Measurements from ENCODE around the gene G2E3. TPM values are rescaled to one million over a fixed set of nuclear protein-coding genes. Genes with fewer than 3 reads are reported as not detected.
"Not testable (repeated sequence)": the region's sequence is repeated elsewhere in the genome, so short reads cannot be mapped to it uniquely, and the experiment has no call there.

G2E3 gene
- total RNA-seq, 2 donors from 2014 or later = 10.3 to 11.9 TPM

DNA sequence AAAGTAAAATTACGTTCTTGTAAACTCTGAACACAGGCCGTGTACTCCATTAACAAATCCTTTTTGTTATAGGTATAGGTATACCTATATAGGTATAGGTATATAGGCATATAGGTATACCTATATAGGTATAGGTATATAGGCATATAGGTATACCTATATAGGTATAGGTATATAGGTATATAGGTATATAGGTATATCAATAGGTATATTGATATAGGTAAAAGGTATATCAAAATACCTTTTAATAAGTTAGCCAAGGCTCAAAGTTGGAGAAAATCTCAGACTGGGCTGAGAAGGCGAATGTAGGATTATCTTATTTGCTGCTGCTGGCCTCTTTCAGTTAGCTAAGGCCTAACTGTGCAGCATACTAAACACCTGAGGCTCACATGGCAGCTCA lies 66.6 kb downstream of the G2E3 start:
- H3K27ac ChIP-seq = no peak overlapping the region
- no peaks in the 10 kb centered on the region for H3K9me3 ChIP-seq
- TF ChIP-seq, protein P1, sequence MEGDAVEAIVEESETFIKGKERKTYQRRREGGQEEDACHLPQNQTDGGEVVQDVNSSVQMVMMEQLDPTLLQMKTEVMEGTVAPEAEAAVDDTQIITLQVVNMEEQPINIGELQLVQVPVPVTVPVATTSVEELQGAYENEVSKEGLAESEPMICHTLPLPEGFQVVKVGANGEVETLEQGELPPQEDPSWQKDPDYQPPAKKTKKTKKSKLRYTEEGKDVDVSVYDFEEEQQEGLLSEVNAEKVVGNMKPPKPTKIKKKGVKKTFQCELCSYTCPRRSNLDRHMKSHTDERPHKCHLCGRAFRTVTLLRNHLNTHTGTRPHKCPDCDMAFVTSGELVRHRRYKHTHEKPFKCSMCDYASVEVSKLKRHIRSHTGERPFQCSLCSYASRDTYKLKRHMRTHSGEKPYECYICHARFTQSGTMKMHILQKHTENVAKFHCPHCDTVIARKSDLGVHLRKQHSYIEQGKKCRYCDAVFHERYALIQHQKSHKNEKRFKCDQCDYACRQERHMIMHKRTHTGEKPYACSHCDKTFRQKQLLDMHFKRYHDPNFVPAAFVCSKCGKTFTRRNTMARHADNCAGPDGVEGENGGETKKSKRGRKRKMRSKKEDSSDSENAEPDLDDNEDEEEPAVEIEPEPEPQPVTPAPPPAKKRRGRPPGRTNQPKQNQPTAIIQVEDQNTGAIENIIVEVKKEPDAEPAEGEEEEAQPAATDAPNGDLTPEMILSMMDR (IDR thresholded peaks at IDR 0.05) = no peak
- ATAC-seq (ENCODE audit: insufficient number of reproducible peaks, low FRiP score, low read depth) (no peak), DNase-seq (ENCODE audit: low spot score) (no peak)
- peaks cover 16 to 31% of the 10 kb centered on the region in 2 donors for H3K4me1 ChIP-seq (ENCODE audit: control insufficient read depth in 1 of 2, low read depth in 2 of 2)
- no peaks in the 10 kb centered on the region for H3K27me3 ChIP-seq (replicated peaks; ENCODE audit: insufficient read depth)
- H3K36me3 ChIP-seq = peaks cover 3% of the 10 kb centered on the region
- H3K4me3 ChIP-seq = no peak overlapping the region

DNA sequence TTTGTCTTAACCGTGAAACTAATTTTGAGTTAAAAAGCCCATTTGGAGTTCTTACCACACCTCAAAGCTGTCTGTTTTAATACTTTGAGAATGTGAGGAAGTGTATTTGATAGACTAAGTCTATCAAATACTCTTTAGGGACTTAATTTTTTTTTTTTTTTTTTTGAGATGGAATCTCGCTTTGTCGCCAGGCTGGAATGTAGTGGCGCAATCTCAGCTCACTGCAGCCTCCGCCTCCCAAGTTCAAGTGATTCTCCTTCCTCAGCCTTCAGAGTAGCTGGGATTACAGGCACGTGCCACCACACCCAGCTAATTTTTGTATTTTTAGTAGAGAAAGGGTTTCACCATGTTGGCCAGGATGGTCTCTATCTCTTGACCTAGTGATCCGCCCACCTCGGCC lies 70.5 kb downstream of the G2E3 start:
- not testable (repeated sequence) for ATAC-seq (ENCODE audit: insufficient number of reproducible peaks, low FRiP score, low read depth); H3K36me3 ChIP-seq; H3K27me3 ChIP-seq (replicated peaks; ENCODE audit: insufficient read depth); H3K9me3 ChIP-seq; DNase-seq (ENCODE audit: low spot score); H3K27ac ChIP-seq; H3K4me3 ChIP-seq
- peaks cover 5 to 13% of the 10 kb centered on the region in 2 donors for H3K4me1 ChIP-seq (ENCODE audit: control insufficient read depth in 1 of 2, low read depth in 2 of 2)

DNA sequence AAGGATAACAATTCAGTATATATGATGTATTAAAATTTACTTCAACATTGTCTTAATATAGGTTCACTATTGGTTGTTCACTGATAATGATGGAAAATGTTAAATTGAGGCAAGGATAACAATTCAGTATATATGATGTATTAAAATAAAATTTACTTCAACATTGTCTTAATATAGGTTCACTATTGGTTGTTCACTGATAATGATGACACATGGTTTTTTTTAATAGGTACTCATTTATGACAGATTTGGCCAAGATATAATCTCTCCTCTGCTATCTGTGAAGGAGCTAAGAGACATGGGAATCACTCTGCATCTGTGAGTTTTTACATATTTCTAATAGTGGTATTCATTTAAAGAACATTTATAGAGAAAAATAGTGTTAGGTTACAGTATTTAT lies 71.3 kb downstream of the G2E3 start:
- Histone ChIP-seq H3K4me1 (ENCODE audit: control insufficient read depth in 1 of 2, low read depth in 2 of 2) (peaks cover 0 to 10% of the 10 kb centered on the region in 2 donors), H3K27me3 (replicated peaks; ENCODE audit: insufficient read depth) (no peaks in the 10 kb centered on the region), H3K27ac (no peak overlapping the region), H3K9me3 (no peaks in the 10 kb centered on the region), H3K36me3 (peaks cover 16% of the 10 kb centered on the region), H3K4me3 (no peak overlapping the region)
- DNase-seq (ENCODE audit: low spot score) = no peak
- ATAC-seq (ENCODE audit: insufficient number of reproducible peaks, low FRiP score, low read depth) = no peak
- TF ChIP-seq, protein P1 (IDR thresholded peaks at IDR 0.05) = no peak

DNA sequence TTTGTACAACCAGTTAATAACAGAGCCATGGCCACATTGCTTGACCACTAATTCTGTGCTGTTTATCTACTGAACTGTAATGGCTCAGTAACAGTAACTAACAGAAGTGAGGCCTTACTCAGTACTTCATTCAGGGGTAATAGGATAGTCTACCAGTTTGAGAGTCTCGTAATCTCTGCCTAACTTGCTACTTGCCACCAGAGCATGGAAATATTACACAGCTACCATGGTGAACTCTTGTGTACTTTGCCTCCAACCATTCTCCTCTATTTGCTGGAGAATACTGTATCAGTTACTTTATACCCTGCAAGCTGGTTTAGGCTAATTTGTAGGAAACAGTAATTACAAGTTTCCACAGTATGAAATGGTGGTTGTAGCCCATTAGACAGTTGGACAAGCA lies 73.8 kb downstream of the G2E3 start:
- peaks cover 16% of the 10 kb centered on the region for H3K36me3 ChIP-seq

DNA sequence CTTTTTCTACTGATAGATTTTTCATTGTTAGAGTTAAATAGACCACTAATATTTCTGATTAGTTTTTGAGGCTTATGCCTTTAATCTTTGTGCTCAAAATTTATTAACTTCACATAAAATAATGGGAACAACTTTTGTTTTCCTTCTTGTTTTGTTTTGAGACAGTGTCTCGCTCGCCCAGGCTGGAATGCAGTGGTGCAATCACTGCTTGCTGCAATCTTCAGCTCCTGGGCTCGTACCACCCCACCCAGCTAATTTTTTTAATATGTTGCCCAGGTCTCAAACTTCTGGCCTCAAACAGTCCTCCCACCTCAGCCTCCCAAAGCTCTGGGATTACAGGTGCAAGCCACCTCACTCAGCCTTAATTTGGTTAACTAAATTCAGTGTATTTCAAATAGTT lies 80.0 kb downstream of the G2E3 start:
- DNase-seq (ENCODE audit: low spot score) (no peak), ATAC-seq (ENCODE audit: insufficient number of reproducible peaks, low FRiP score, low read depth) (no peak)
- no peaks in the 10 kb centered on the region for H3K9me3 ChIP-seq
- no peaks in the 10 kb centered on the region for H3K4me1 ChIP-seq (ENCODE audit: control insufficient read depth in 1 of 2, low read depth in 2 of 2)
- H3K27ac ChIP-seq = no peak overlapping the region
- TF ChIP-seq, protein P1 (IDR thresholded peaks at IDR 0.05) = no peak
- H3K36me3 ChIP-seq = peaks cover 12% of the 10 kb centered on the region
- no peak overlapping the region for H3K4me3 ChIP-seq
- no peaks in the 10 kb centered on the region for H3K27me3 ChIP-seq (replicated peaks; ENCODE audit: insufficient read depth)

More for the DNA sequence above, 73.8 kb downstream of the G2E3 start:
- H3K27me3 ChIP-seq (replicated peaks; ENCODE audit: insufficient read depth) = no peaks in the 10 kb centered on the region
- ATAC-seq (ENCODE audit: insufficient number of reproducible peaks, low FRiP score, low read depth) (no peak), DNase-seq (ENCODE audit: low spot score) (no peak)
- TF ChIP-seq, protein P1 (IDR thresholded peaks at IDR 0.05) = no peak
- H3K4me1 ChIP-seq (ENCODE audit: control insufficient read depth in 1 of 2, low read depth in 2 of 2) = no peaks in the 10 kb centered on the region
- no peaks in the 10 kb centered on the region for H3K9me3 ChIP-seq
- H3K27ac ChIP-seq = no peak overlapping the region
- no peak overlapping the region for H3K4me3 ChIP-seq

DNA sequence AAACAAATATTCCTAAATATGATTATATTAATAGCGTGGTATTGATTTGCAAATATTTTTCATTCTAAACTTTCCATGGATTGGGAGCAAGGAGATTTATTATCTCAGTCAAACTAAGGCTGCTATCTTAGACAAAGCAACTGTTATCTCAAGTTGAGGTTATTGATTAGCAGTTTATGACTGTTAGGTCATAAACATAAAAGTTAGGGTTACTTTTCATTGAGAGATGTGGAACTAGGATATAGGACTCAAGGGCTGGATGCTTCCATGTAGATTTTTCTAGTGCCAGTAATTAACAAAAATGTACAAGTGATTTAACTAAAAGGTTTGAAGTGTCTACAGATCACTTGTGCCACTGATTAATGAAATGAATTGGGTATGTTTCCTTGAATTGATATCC lies 82.2 kb downstream of the G2E3 start:
- peaks cover 16% of the 10 kb centered on the region for H3K36me3 ChIP-seq
- TF ChIP-seq, protein P1 (IDR thresholded peaks at IDR 0.05) = no peak
- H3K27ac ChIP-seq = no peak overlapping the region
- no peaks in the 10 kb centered on the region for H3K9me3 ChIP-seq
- no peaks in the 10 kb centered on the region for H3K27me3 ChIP-seq (replicated peaks; ENCODE audit: insufficient read depth)
- DNase-seq (ENCODE audit: low spot score) = no peak
- H3K4me1 ChIP-seq (ENCODE audit: control insufficient read depth in 1 of 2, low read depth in 2 of 2) = no peaks in the 10 kb centered on the region
- ATAC-seq (ENCODE audit: insufficient number of reproducible peaks, low FRiP score, low read depth) = no peak
- H3K4me3 ChIP-seq = no peak overlapping the region

DNA sequence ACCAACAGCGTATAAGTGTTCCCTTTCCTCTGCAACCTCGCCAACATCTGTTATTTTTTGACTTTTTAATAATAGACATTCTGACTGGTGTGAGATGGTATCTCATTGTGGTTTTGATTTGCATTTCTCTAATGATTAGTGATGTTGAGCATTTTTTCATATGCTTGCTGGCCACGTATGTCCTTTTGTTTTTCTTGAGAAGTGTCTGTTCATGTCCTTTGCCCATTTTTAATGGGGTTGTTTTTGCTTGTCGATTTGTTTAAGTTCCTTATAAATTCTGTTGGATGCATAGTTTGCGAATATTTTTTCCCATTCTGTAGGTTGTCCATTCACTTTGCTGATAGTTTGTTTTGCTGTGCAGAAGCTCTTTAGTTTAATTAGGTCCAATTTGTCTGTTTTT lies 85.5 kb downstream of the G2E3 start:
- not testable (repeated sequence) for H3K27me3 ChIP-seq (replicated peaks; ENCODE audit: insufficient read depth); ATAC-seq (ENCODE audit: insufficient number of reproducible peaks, low FRiP score, low read depth)
- peaks cover 18% of the 10 kb centered on the region for H3K36me3 ChIP-seq

More for the DNA sequence above, 85.5 kb downstream of the G2E3 start:
- not testable (repeated sequence) for DNase-seq (ENCODE audit: low spot score); H3K27ac ChIP-seq; H3K9me3 ChIP-seq; H3K4me3 ChIP-seq; H3K4me1 ChIP-seq (ENCODE audit: control insufficient read depth in 1 of 2, low read depth in 2 of 2)

All from thoracic aorta (tissue), 2 donors.